GM23248 (cell line): ENCODE measurements around the gene MAB21L3.

ENCODE experiments used
- EZH2 ChIP-seq: fragments of 200-600 bp; sonication (generic); IDR thresholded peaks from 2 replicates; pipeline ENCODE4 v1.6.1; 2018; ENCODE audit warnings: antibody characterized with exemption, mild to moderate bottlenecking; ENCODE audit not compliant: insufficient read depth, poor library complexity, severe bottlenecking
- EZH2phosphoT487 ChIP-seq: fragments of 200-600 bp; sonication (generic); IDR thresholded peaks from 2 replicates; pipeline ENCODE4 v1.6.1; 2018; ENCODE audit warnings: antibody characterized with exemption, moderate library complexity, mild to moderate bottlenecking, low read depth; ENCODE audit not compliant: insufficient read depth

DNA sequence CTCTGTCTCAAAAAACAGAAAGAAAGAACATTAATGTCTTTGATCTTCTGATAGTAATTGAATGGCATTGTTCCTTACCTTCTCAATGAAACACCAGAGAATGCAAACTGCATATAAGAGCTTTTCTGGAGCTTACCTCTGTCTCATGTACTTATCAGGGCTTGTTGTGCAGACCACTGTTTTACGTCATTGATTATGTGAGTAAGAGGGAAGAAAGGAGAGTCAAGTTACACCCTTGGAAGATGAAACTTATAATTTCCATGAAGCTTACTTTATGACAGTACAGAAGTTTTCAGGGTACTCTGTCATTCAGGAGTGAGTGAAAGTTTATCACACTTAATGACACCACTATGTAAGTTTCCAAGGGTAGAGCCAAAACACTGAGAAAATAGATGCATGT is 49.0 kb upstream of the MAB21L3 start:
- no peak for TF ChIP-seq EZH2phosphoT487
- TF ChIP-seq EZH2: no peak
